ENCODE measurements around the gene PIK3C2G. TPM values are rescaled to one million over a fixed set of nuclear protein-coding genes. Genes with fewer than 3 reads are reported as not detected.

Gene PIK3C2G
- total RNA-seq, 1 donor = not detected

DNA sequence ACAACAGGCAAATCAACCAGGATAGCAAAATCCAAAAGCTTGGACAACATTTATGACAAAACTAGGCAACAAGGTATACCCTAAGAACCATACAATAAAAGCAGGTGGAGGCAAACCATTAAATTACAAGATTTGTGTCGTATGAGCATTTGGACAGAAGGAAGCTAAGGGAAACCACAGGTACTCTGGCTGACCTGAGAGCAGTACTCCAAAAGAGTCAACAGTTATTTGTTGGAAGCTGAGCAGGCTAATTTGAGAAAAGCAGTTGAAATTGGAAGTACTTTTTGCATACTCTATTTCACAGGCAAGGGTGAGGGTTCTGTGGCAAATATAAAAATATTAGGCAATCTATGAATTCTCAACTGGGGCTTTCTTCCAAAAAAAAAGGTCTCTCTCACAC is 297.9 kb downstream of the PIK3C2G start:
- no peak for DNase-seq (ENCODE audit: insufficient read length, low spot score, missing footprints)
- no peaks in the 10 kb centered on the region for H4K20me1 ChIP-seq (ENCODE audit: insufficient read depth, low read length)
- H3K9me3 ChIP-seq (ENCODE audit: low read depth, low read length) = no peaks in the 10 kb centered on the region
- no peak overlapping the region for H3K27ac ChIP-seq (ENCODE audit: low read depth, low read length)
- H3K4me1 ChIP-seq (ENCODE audit: insufficient read depth, low read length) = no peaks in the 10 kb centered on the region
- H3K79me2 ChIP-seq (ENCODE audit: insufficient read depth, low read length) = no peaks in the 10 kb centered on the region
- no peaks in the 10 kb centered on the region for H3K36me3 ChIP-seq (ENCODE audit: insufficient read depth, low read length)
- H3K27me3 ChIP-seq (ENCODE audit: insufficient read depth, low read length) = no peaks in the 10 kb centered on the region
- TF ChIP-seq, protein P1, sequence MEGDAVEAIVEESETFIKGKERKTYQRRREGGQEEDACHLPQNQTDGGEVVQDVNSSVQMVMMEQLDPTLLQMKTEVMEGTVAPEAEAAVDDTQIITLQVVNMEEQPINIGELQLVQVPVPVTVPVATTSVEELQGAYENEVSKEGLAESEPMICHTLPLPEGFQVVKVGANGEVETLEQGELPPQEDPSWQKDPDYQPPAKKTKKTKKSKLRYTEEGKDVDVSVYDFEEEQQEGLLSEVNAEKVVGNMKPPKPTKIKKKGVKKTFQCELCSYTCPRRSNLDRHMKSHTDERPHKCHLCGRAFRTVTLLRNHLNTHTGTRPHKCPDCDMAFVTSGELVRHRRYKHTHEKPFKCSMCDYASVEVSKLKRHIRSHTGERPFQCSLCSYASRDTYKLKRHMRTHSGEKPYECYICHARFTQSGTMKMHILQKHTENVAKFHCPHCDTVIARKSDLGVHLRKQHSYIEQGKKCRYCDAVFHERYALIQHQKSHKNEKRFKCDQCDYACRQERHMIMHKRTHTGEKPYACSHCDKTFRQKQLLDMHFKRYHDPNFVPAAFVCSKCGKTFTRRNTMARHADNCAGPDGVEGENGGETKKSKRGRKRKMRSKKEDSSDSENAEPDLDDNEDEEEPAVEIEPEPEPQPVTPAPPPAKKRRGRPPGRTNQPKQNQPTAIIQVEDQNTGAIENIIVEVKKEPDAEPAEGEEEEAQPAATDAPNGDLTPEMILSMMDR (IDR thresholded peaks at IDR 0.05; ENCODE audit: extremely low read depth, low read depth, low read length) = no peak
- H3K4me2 ChIP-seq (ENCODE audit: insufficient read depth, low read length) = no peak overlapping the region
- no peak overlapping the region for H2AFZ ChIP-seq (ENCODE audit: low read length)
- H3K4me3 ChIP-seq (ENCODE audit: insufficient read depth, low read length) = no peak overlapping the region

DNA sequence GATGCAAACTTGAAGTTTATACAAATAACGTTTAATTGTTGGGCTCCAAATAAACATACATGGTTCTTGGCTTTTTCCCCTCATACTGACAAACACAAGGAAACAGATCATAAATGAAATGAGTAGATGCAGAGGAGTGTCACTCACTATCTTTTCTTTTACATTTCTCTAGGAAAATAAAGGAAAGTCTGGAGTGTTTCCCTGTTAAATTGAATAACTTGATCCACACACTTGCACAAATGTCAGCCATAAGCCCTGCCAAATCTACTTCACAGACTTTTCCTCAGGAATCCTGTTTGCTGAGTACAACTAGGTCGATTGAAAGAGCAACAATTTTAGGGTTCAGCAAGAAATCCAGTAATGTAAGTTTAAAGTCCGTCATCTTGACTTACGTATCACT is 301.2 kb downstream of the PIK3C2G start:
- no peak overlapping the region for H3K4me2 ChIP-seq (ENCODE audit: insufficient read depth, low read length)
- H2AFZ ChIP-seq (ENCODE audit: low read length) = no peak overlapping the region
- no peaks in the 10 kb centered on the region for H3K79me2 ChIP-seq (ENCODE audit: insufficient read depth, low read length)
- H3K27me3 ChIP-seq (ENCODE audit: insufficient read depth, low read length) = no peaks in the 10 kb centered on the region
- TF ChIP-seq, protein P1 (IDR thresholded peaks at IDR 0.05; ENCODE audit: extremely low read depth, low read depth, low read length) = no peak
- no peak overlapping the region for H3K4me3 ChIP-seq (ENCODE audit: insufficient read depth, low read length)
- DNase-seq (ENCODE audit: insufficient read length, low spot score, missing footprints) = no peak
- no peaks in the 10 kb centered on the region for H3K4me1 ChIP-seq (ENCODE audit: insufficient read depth, low read length)
- H3K9me3 ChIP-seq (ENCODE audit: low read depth, low read length) = no peaks in the 10 kb centered on the region
- H4K20me1 ChIP-seq (ENCODE audit: insufficient read depth, low read length) = no peaks in the 10 kb centered on the region
- H3K27ac ChIP-seq (ENCODE audit: low read depth, low read length) = no peak overlapping the region
- no peaks in the 10 kb centered on the region for H3K36me3 ChIP-seq (ENCODE audit: insufficient read depth, low read length)

DNA sequence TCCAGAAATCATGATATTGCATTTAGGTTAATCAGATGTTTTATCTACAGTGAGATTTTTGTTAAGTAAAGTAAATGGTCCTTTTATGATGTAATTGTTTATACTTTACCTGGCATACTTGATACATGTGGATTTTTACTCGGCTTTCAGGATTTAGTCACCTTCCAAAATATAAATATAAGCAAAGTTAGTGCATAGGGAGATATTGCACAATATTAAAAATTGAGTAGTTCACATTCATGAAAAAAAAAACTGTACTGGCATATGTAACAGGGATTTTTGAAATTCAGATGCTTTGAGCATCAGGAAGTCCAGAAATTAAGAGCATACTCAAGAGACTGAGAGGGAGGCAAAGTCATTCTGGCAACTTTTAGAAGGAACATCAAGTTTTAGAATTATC is 303.0 kb downstream of the PIK3C2G start:
- no peaks in the 10 kb centered on the region for H3K9me3 ChIP-seq (ENCODE audit: low read depth, low read length)
- no peak for DNase-seq (ENCODE audit: insufficient read length, low spot score, missing footprints)
- no peaks in the 10 kb centered on the region for H3K27me3 ChIP-seq (ENCODE audit: insufficient read depth, low read length)

GRCh38 chr12:18567787-18568186 is 306.5 kb downstream of the PIK3C2G start:
- no peaks in the 10 kb centered on the region for H4K20me1 ChIP-seq (ENCODE audit: insufficient read depth, low read length)
- H3K4me2 ChIP-seq (ENCODE audit: insufficient read depth, low read length) = no peak overlapping the region
- no peak overlapping the region for H3K4me3 ChIP-seq (ENCODE audit: insufficient read depth, low read length)
- no peak overlapping the region for H2AFZ ChIP-seq (ENCODE audit: low read length)
- no peaks in the 10 kb centered on the region for H3K4me1 ChIP-seq (ENCODE audit: insufficient read depth, low read length)
- H3K27me3 ChIP-seq (ENCODE audit: insufficient read depth, low read length) = no peaks in the 10 kb centered on the region
- no peak for DNase-seq (ENCODE audit: insufficient read length, low spot score, missing footprints)
- no peak overlapping the region for H3K27ac ChIP-seq (ENCODE audit: low read depth, low read length)
- H3K79me2 ChIP-seq (ENCODE audit: insufficient read depth, low read length) = no peaks in the 10 kb centered on the region
- no peaks in the 10 kb centered on the region for H3K36me3 ChIP-seq (ENCODE audit: insufficient read depth, low read length)
- H3K9me3 ChIP-seq (ENCODE audit: low read depth, low read length) = no peaks in the 10 kb centered on the region
- TF ChIP-seq, protein P1 (IDR thresholded peaks at IDR 0.05; ENCODE audit: extremely low read depth, low read depth, low read length) = no peak

More for the DNA sequence above, 303.0 kb downstream of the PIK3C2G start:
- Histone ChIP-seq H3K4me1 (ENCODE audit: insufficient read depth, low read length) (no peaks in the 10 kb centered on the region), H3K36me3 (ENCODE audit: insufficient read depth, low read length) (no peaks in the 10 kb centered on the region), H3K27ac (ENCODE audit: low read depth, low read length) (no peak overlapping the region), H3K4me3 (ENCODE audit: insufficient read depth, low read length) (no peak overlapping the region), H3K4me2 (ENCODE audit: insufficient read depth, low read length) (no peak overlapping the region), H2AFZ (ENCODE audit: low read length) (no peak overlapping the region), H4K20me1 (ENCODE audit: insufficient read depth, low read length) (no peaks in the 10 kb centered on the region), H3K79me2 (ENCODE audit: insufficient read depth, low read length) (no peaks in the 10 kb centered on the region)
- TF ChIP-seq, protein P1 (IDR thresholded peaks at IDR 0.05; ENCODE audit: extremely low read depth, low read depth, low read length) = no peak
